Upper lobe of right lung (tissue), 1 donor: ENCODE results near the gene NHEJ1. TPM values are rescaled to one million over a fixed set of nuclear protein-coding genes. Genes with fewer than 3 reads are reported as not detected.
A peak's percentile ranks its signal among the peaks of the same experiment; 100 is the strongest.

Experiments used
- ATAC-seq: fragments of 200-7000 bp; cut with Tn5 transposase; one replicate; pipeline ENCODE4 v1.9.1; 2020; ENCODE audit warnings: mild to moderate bottlenecking, moderate library complexity
- DNase-seq: peaks from one replicate; pipeline ENCODE4 v3.0.0-alpha.2; 2020
- H3K27ac ChIP-seq: fragments of 200-600 bp; one replicate; pipeline ENCODE4 v1.8.0; 2022
- H3K27me3 ChIP-seq: fragments of 200-600 bp; one replicate; pipeline ENCODE4 v1.8.0; 2022; ENCODE audit warnings: mild to moderate bottlenecking
- H3K36me3 ChIP-seq: fragments of 200-600 bp; one replicate; pipeline ENCODE4 v1.8.0; 2022
- H3K4me1 ChIP-seq: fragments of 200-600 bp; one replicate; pipeline ENCODE4 v1.8.0; 2022
- H3K4me3 ChIP-seq: fragments of 200-600 bp; one replicate; pipeline ENCODE4 v1.8.0; 2022; ENCODE audit warnings: mild to moderate bottlenecking
- H3K9me3 ChIP-seq: fragments of 200-600 bp; one replicate; pipeline ENCODE4 v1.8.0; 2022
- intact Hi-C: fragments of 100-400 bp; cut with DNase I; formaldehyde crosslinking; loops from one replicate; pipeline ENCODE4 v1.11.0; 2022
- total RNA-seq: library from RNA; stranded (reverse); fragmentation: NEBNext Ultra II Directional; extraction: Animal tissue kit (Norgen Biotek cat#: 25700); gene quantifications from one replicate; pipeline ENCODE4 v1.2.1, GENCODE V29; 2021
- TF ChIP-seq, protein P1 (sequence below): fragments of 200-600 bp; IDR thresholded peaks from one replicate; pipeline ENCODE4 v1.8.0; 2022; ENCODE audit warnings: antibody characterized with exemption
- donor health status: DM: no; HTN: yes; CAD: no; lungs with severe emphysema.

The NHEJ1 gene
- total RNA-seq, 1 donor from 2014 or later, result 14.3 TPM

GRCh38 chr2:219059725-219060682 lies 100.6 kb downstream of the NHEJ1 start:
- Histone ChIP-seq H3K4me1 (peaks cover 30% of the 10 kb centered on the region), H3K27ac (no peak overlapping the region), H3K4me3 (peak overlapping the region; percentile 32), H3K36me3 (no peaks in the 10 kb centered on the region), H3K27me3 (peaks cover 91% of the 10 kb centered on the region), H3K9me3 (no peaks in the 10 kb centered on the region)
- ATAC-seq (no peak), DNase-seq (peak; percentile 66)
- intact Hi-C loops, result no loop called here
- TF ChIP-seq, protein P1, sequence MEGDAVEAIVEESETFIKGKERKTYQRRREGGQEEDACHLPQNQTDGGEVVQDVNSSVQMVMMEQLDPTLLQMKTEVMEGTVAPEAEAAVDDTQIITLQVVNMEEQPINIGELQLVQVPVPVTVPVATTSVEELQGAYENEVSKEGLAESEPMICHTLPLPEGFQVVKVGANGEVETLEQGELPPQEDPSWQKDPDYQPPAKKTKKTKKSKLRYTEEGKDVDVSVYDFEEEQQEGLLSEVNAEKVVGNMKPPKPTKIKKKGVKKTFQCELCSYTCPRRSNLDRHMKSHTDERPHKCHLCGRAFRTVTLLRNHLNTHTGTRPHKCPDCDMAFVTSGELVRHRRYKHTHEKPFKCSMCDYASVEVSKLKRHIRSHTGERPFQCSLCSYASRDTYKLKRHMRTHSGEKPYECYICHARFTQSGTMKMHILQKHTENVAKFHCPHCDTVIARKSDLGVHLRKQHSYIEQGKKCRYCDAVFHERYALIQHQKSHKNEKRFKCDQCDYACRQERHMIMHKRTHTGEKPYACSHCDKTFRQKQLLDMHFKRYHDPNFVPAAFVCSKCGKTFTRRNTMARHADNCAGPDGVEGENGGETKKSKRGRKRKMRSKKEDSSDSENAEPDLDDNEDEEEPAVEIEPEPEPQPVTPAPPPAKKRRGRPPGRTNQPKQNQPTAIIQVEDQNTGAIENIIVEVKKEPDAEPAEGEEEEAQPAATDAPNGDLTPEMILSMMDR, result no peak

DNA sequence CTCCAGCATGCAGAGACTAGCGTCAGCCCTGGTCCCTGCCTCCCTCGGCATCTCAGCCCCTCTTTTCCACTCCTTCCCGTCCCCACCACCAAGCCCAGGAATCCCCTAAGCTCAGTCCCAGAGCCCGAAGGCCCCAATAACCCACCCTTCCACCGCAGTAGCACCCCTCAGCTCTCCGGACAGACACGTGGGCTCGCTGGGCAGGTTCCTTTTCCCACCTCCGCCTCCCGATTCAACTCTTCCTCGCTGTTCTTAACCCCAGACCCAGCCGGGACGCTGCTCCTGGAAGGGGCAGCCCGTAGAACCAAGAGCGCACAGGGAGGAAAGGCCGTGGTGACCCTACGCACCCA lies 101.3 kb downstream of the NHEJ1 start:
- H3K36me3 ChIP-seq, result no peaks in the 10 kb centered on the region
- intact Hi-C loops, result no loop called here
- H3K9me3 ChIP-seq, result no peaks in the 10 kb centered on the region
- DNase-seq, result no peak
- H3K4me3 ChIP-seq, result peak overlapping the region; percentile 32
- ATAC-seq, result no peak
- peaks cover 94% of the 10 kb centered on the region for H3K27me3 ChIP-seq
- TF ChIP-seq, protein P1, result no peak
- H3K27ac ChIP-seq, result no peak overlapping the region
- peaks cover 30% of the 10 kb centered on the region for H3K4me1 ChIP-seq

DNA sequence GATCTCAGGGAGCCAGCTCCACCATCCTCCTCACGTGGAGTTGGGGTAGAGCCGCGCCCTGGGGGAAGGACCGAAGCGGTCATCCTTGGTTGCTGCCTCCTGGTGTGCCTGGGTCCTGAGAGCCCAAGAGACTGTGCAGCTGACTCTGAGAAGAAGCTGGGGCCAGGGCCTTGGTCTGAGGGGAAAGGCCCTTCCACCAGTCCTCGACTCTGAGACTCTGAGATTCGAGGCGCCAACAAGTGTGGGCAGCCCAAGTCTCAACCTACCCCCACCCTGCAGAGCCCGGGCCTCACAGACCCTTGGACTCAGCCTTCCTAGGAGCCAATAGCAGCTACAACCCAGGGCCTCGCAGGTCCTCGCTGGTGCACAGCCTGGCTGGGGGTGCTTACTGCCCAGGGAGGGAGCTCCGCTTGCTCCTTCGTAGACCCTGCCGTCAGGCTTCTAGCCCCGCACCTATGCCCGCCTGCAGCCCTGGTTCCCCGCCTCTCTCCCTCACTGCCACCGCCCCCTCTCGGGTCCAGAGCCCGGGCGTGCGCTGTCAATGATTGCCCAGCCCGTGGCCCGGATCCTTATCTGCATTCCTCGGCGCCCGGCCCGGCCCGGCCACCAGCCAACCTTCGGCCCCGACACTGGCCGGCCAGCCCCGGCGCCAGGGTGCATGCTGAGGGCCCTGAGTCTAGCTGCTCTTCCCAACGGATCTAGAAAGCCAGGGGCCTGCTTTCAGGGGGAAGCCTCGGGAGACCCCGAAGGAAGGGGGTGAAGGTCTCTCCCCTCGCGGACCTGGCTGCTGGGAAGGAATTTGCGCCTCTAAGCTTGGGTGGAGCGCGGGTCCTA lies 101.9 kb downstream of the NHEJ1 start:
- TF ChIP-seq, protein P1, result no peak
- Histone ChIP-seq H3K36me3 (no peaks in the 10 kb centered on the region), H3K27ac (no peak overlapping the region), H3K4me1 (peaks cover 30% of the 10 kb centered on the region), H3K9me3 (no peaks in the 10 kb centered on the region), H3K4me3 (peak overlapping the region; percentile 32), H3K27me3 (peaks cover 88% of the 10 kb centered on the region)
- DNase-seq (peak; percentile 92), ATAC-seq (peak; percentile 85)
- intact Hi-C loops, result no loop called here

GRCh38 chr2:219057709-219058540 lies 102.7 kb downstream of the NHEJ1 start:
- Histone ChIP-seq H3K4me3 (peak overlapping the region; percentile 12), H3K27me3 (peaks cover 80% of the 10 kb centered on the region), H3K27ac (no peak overlapping the region), H3K36me3 (no peaks in the 10 kb centered on the region), H3K4me1 (peaks cover 30% of the 10 kb centered on the region), H3K9me3 (no peaks in the 10 kb centered on the region)
- ATAC-seq (peak; percentile 90), DNase-seq (peak; percentile 89)
- intact Hi-C loops, result no loop called here
- TF ChIP-seq, protein P1, result peak; percentile 93
